Measurements from ENCODE around the gene CNN3.

The CNN3 gene

DNA sequence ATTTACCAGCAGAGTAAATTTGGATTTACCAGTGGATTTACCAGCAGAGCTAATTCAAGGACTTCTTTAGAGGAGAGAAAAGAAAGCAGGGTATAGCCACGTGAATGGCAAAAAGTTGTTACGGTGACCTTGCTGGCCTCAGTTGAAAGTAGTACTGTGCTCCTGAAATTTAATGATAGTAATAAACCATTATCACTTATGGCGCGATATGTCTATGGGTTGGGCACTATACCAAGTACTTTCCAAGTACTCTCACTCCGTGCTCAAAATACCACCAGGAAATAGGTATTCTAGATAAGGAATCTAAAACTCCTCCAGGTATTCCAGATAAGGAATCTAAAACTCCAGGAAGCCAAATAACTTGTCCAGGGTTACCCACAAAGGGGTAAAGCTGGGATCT, 70.9 kb downstream of the CNN3 start:
- DNase-seq (ENCODE audit: low spot score) = no peak

DNA sequence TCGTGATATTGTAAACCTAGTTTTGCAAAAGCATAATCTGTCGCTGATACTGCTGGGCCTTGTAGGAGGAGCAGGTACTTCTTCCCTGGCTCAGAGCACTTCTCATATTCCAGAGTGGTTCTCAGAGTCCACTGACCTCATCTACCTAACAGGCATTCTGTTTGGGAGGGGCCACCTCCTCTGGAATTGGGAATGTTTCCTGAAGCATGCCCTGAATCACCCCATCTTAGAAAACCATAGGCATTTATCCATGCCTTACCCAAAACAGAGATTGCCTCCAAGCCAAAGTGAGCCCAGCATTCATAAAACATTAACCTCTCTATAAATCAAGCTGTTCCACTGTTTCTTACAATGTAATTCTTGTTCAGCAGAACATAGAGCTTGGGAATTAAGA, 71.6 kb downstream of the CNN3 start:
- DNase-seq (ENCODE audit: low spot score) = no peak

DNA sequence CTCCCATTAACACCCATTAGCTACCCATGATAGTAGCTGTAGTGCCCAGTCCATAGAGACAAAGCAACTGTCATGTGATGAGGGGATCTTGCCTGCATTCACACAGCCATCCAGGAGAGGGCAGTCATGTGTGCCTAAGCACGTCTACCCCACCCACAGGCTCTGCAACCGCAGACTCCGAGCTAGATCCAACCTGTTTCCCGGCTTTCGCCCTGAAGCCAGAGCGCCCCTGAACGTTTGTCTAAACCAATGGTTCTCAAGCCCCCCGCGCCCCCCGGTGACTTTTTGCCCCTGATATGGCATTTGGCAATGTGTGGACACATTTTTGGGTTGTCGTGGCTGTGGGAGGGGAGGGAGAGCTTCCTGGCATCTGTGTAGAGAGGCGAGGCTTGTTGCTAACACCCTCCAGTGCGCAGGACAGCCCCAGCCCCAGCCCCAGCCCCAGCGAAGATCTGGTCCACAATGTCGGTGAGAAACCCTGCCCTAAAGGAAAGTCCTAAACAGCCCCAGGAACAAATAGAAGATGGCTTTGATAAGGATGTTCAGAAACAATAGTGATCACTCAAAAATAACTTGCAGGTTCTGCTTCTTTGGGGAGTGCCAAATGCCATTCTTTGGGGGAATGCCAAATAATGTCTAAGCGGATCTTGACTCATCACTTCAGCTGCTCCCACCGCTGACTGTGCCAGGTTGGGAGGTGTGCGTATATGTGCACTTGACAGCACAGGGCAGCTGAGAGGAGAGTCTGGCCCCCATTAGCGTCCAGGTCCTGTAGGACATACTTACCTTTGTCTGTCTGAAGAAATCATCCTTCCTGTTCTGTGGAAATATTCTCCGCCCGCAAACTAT, 72.2 kb downstream of the CNN3 start:
- peak; percentile 83 for DNase-seq (ENCODE audit: low spot score)

DNA sequence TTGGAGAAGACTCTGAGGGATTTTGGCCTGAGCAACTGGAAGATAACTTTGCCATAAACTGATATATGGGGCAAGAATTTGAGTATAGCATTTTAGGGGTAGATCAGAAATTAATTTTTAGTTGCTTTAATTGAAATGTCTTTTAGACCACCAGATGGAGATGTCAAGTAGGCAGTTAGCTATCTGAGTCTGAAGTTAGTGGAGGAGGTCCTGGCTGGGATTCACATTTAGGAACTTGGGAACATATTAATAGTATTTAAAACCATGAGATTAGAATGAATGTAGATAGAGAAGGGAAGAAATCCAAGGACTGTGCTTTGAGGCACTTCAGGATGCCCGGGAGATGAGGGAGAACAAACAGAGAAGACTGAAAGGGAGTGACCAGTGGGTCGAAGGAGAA, 74.1 kb downstream of the CNN3 start:
- DNase-seq (ENCODE audit: low spot score) = no peak

DNA sequence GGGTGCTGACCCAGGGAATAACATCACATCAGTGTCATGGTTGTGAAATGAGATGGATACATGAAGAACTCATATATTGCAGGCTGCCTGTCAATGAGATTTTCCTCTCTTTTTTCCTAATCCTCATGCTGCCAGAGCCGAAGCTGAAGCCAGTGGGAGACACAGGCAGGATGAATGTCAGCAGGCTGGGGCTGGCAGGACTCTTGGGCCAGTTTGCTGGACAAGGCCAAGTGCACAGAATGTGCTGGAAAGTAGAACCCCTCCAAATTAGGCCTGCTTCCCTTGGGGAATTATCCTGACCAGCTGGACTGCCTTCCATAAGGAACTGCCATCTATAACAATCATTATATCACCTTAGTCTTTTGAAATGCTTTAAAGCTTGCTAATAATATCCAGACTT, 75.3 kb downstream of the CNN3 start:
- no peak for DNase-seq (ENCODE audit: low spot score)
